PC-3 (cell line): ENCODE data around the gene FUT6. TPM values are rescaled to one million over a fixed set of nuclear protein-coding genes. Genes with fewer than 3 reads are reported as not detected.
"Not testable (repeated sequence)": the region's sequence is repeated elsewhere in the genome, so short reads cannot be mapped to it uniquely, and the experiment has no call there.

ENCODE experiments used
- ATAC-seq: fragments of 200-7000 bp; cut with Tn5 transposase; 2 replicates; pipeline ENCODE4 v1.9.1; 2020; ENCODE audit warnings: mild to moderate bottlenecking, moderate library complexity
- BruUV-seq: library from RNA; stranded (reverse); fragments of 400-500 nt; replicated peaks from 2 replicates; lab custom pipeline; 2021; lab: Mats Ljungman, UMichigan
- CTCF ChIA-PET: fragments of 300-600 bp; sonication (Branson Sonifier 250); formaldehyde crosslinking; loops from one replicate; lab custom pipeline; 2022; ENCODE audit warnings: antibody characterized with exemption; lab: Charles Lee
- POLR2A ChIA-PET: fragments of 300-600 bp; sonication (Branson Sonifier 250); formaldehyde crosslinking; loops from one replicate; lab custom pipeline; 2022; ENCODE audit warnings: antibody characterized with exemption; ENCODE audit not compliant: unreplicated experiment; lab: Charles Lee
- DNase-seq: peaks from one replicate; pipeline ENCODE4 v3.0.0-alpha.2; 2015
- H2AFZ ChIP-seq: fragments of 300-600 bp; sonication (generic); 2 replicates; pipeline ENCODE4 v1.6.0; 2016; ENCODE audit warnings: antibody characterized with exemption, low read length
- H3F3A ChIP-seq: fragments of 300-600 bp; sonication (generic); one replicate; pipeline ENCODE4 v1.6.0; 2017; ENCODE audit warnings: antibody characterized with exemption, low read length, control low read depth, mild to moderate bottlenecking; ENCODE audit not compliant: unreplicated experiment
- H3K27ac ChIP-seq: fragments of 300-600 bp; sonication (generic); 2 replicates; pipeline ENCODE4 v1.5.1; 2016; ENCODE audit warnings: mild to moderate bottlenecking, low read length
- H3K27me3 ChIP-seq: fragments of 300-600 bp; sonication (generic); 2 replicates; pipeline ENCODE4 v1.6.1; 2016; ENCODE audit warnings: low read length, mixed read lengths
- H3K36me3 ChIP-seq: fragments of 300-600 bp; sonication (generic); 2 replicates; pipeline ENCODE4 v1.6.1; 2016; ENCODE audit warnings: low read depth, mixed run types, low read length, mixed read lengths
- H3K4me1 ChIP-seq: fragments of 300-600 bp; sonication (generic); 2 replicates; pipeline ENCODE4 v1.5.1; 2016; ENCODE audit warnings: low read length; ENCODE audit not compliant: insufficient read depth
- H3K4me2 ChIP-seq: fragments of 300-600 bp; sonication (generic); 2 replicates; pipeline ENCODE4 v1.6.0; 2016; ENCODE audit warnings: low read length
- H3K4me3 ChIP-seq: fragments of 300-600 bp; sonication (generic); 2 replicates; pipeline ENCODE4 v1.5.1; 2016; ENCODE audit warnings: mild to moderate bottlenecking, low read length, mixed read lengths
- H3K79me2 ChIP-seq: fragments of 300-600 bp; sonication (generic); 2 replicates; pipeline ENCODE4 v1.6.1; 2017; ENCODE audit warnings: low read length, mixed read lengths
- H3K9ac ChIP-seq: fragments of 300-600 bp; sonication (generic); 2 replicates; pipeline ENCODE4 v1.6.0; 2016; ENCODE audit warnings: mild to moderate bottlenecking, low read length
- H3K9me2 ChIP-seq: fragments of 300-600 bp; sonication (generic); replicated peaks from 2 replicates; pipeline ENCODE4 v1.6.1; 2016; ENCODE audit warnings: mixed run types, low read length, mixed read lengths
- H3K9me3 ChIP-seq: fragments of 300-600 bp; sonication (generic); 2 replicates; pipeline ENCODE4 v1.6.1; 2016; ENCODE audit warnings: low read length, mixed read lengths
- H4K20me1 ChIP-seq: fragments of 300-600 bp; sonication (generic); 2 replicates; pipeline ENCODE4 v1.6.1; 2016; ENCODE audit warnings: low read length, mixed read lengths
- CTCF ChIP-seq: fragments of 300-600 bp; sonication (generic); conservative IDR thresholded peaks from 2 replicates; pipeline ENCODE4 v1.5.1; 2017; ENCODE audit warnings: antibody characterized with exemption, low read depth, mild to moderate bottlenecking, low read length
- EZH2 ChIP-seq: fragments of 300-600 bp; sonication (generic); IDR thresholded peaks from one replicate; pipeline ENCODE4 v1.6.1; 2017; ENCODE audit warnings: antibody characterized with exemption, mild to moderate bottlenecking, low read length; ENCODE audit not compliant: unreplicated experiment
- EZH2phosphoT487 ChIP-seq: fragments of 300-600 bp; sonication (generic); IDR thresholded peaks from 2 replicates; pipeline ENCODE4 v1.6.1; 2018; ENCODE audit warnings: mild to moderate bottlenecking, antibody characterized with exemption, low read length, borderline replicate concordance
- intact Hi-C: fragments of 100-400 bp; cut with micrococcal nuclease; formaldehyde crosslinking; loops from 2 replicates; pipeline ENCODE4 v1.9.0; 2023
- total RNA-seq: library from RNA; depleted of rRNA; stranded (reverse); fragments of >200 nt; gene quantifications from 2 replicates; pipeline ENCODE4 v1.2.3, GENCODE V29; 2014

Gene FUT6
- total RNA-seq, 1 experiment from 2014 or later, result 0.69 TPM

- no peak overlapping the region for H3K4me3 ChIP-seq
- no peaks in the 10 kb centered on the region for H3K4me1 ChIP-seq
- H3K9me2 ChIP-seq, result no peaks in the 10 kb centered on the region
- DNase-seq, result no peak
- no peak overlapping the region for H3K9ac ChIP-seq
- H3K36me3 ChIP-seq, result no peaks in the 10 kb centered on the region
- no peak overlapping the region for H3K4me2 ChIP-seq
- peaks cover 19% of the 10 kb centered on the region for H3K27me3 ChIP-seq
- no peaks in the 10 kb centered on the region for H3K9me3 ChIP-seq
- ChIA-PET POLR2A (no interaction called here), CTCF (no interaction called here)
- TF ChIP-seq CTCF, result no peak
- no peak for TF ChIP-seq EZH2
- no peak for TF ChIP-seq EZH2phosphoT487
- intact Hi-C loops, result no loop called here
- H4K20me1 ChIP-seq, result no peaks in the 10 kb centered on the region
- peaks cover 3% of the 10 kb centered on the region for H3F3A ChIP-seq
- ATAC-seq, result no peak
- no peak overlapping the region for H2AFZ ChIP-seq
- no peaks in the 10 kb centered on the region for H3K79me2 ChIP-seq
- H3K27ac ChIP-seq, result no peak overlapping the region
- BruUV-seq, result no TSS peak
These were observed 40.7 kb upstream of the FUT6 start for GRCh38 chr19:5880196-5880595.

GRCh38 chr19:5877882-5878281 lies 38.4 kb upstream of the FUT6 start:
- DNase-seq, result no peak
- BruUV-seq, result no TSS peak
- Histone ChIP-seq H4K20me1 (no peaks in the 10 kb centered on the region), H3K36me3 (no peaks in the 10 kb centered on the region), H3K4me2 (no peak overlapping the region), H3F3A (peaks cover 3% of the 10 kb centered on the region), H3K4me1 (no peaks in the 10 kb centered on the region), H3K4me3 (no peak overlapping the region), H3K79me2 (no peaks in the 10 kb centered on the region), H3K9me2 (no peaks in the 10 kb centered on the region), H2AFZ (no peak overlapping the region), H3K27ac (no peak overlapping the region), H3K27me3 (peaks cover 19% of the 10 kb centered on the region), H3K9me3 (no peaks in the 10 kb centered on the region), H3K9ac (no peak overlapping the region)
- CTCF ChIA-PET, result no interaction called here
- ATAC-seq, result no peak
- POLR2A ChIA-PET, result no interaction called here
- intact Hi-C loops, result no loop called here
- TF ChIP-seq EZH2phosphoT487, result no peak

- no peak overlapping the region for H2AFZ ChIP-seq
- H3K4me3 ChIP-seq, result no peak overlapping the region
- no peak for ATAC-seq
- H4K20me1 ChIP-seq, result no peaks in the 10 kb centered on the region
- H3K9ac ChIP-seq, result no peak overlapping the region
- H3K4me1 ChIP-seq, result no peaks in the 10 kb centered on the region
- ChIA-PET POLR2A (no interaction called here), CTCF (no interaction called here)
- H3K36me3 ChIP-seq, result no peaks in the 10 kb centered on the region
- peaks cover 3% of the 10 kb centered on the region for H3F3A ChIP-seq
- no peaks in the 10 kb centered on the region for H3K9me2 ChIP-seq
- DNase-seq, result no peak
- no peaks in the 10 kb centered on the region for H3K79me2 ChIP-seq
- intact Hi-C loops, result no loop called here
- no TSS peak for BruUV-seq
- no peaks in the 10 kb centered on the region for H3K9me3 ChIP-seq
- peaks cover 19% of the 10 kb centered on the region for H3K27me3 ChIP-seq
- TF ChIP-seq EZH2phosphoT487 (no peak), CTCF (no peak), EZH2 (no peak)
- H3K4me2 ChIP-seq, result no peak overlapping the region
- H3K27ac ChIP-seq, result no peak overlapping the region
These were observed 37.9 kb upstream of the FUT6 start for GRCh38 chr19:5877427-5877826.

DNA sequence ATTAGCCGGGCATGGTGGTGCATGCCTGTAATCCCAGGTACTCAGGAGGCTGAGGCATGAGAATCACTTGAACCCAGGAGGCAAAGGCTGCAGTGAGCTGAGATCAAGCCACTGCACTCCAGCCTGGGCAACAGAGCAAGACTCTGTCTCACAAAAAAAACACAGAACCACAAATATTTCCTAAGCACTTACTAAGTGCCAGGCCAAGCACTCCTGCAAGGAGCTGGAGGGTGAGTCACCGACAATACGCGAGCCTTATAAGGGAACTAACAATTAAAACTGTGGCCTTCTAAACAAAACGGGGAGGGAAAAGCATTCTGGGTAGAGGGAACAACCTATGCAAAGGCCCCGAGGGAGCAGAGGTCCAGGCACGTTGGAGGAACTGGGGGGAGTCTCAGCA lies 35.0 kb upstream of the FUT6 start:
- H3K4me2 ChIP-seq, POLR2A ChIA-PET, H4K20me1 ChIP-seq, H3K27me3 ChIP-seq, H3K4me3 ChIP-seq, H3K27ac ChIP-seq, H3F3A ChIP-seq, H3K9ac ChIP-seq, H3K4me1 ChIP-seq, H3K9me2 ChIP-seq, H3K79me2 ChIP-seq, CTCF ChIA-PET, H2AFZ ChIP-seq, BruUV-seq, intact Hi-C loops, H3K9me3 ChIP-seq, H3K36me3 ChIP-seq: not testable (repeated sequence)
- DNase-seq (peak; percentile 56), ATAC-seq (0 out of 2 replicates have a peak, but pooled peaks have one; percentile 18)
